ENCODE measurements around the gene SLC35B2.
A peak's percentile ranks its signal among the peaks of the same experiment; 100 is the strongest.

GRCh38 chr6:44237813-44238433 is 19.4 kb downstream of the SLC35B2 start:
- TF ChIP-seq POLR2AphosphoS5 (IDR thresholded peaks at IDR 0.05; ENCODE audit: low read depth, low read length) = peak; percentile 80
- TF ChIP-seq REST (IDR thresholded peaks at IDR 0.05; ENCODE audit: insufficient read depth in 1 of 2, low read depth in 2 of 2, low read length in 2 of 2) = no peak
- TF ChIP-seq SIN3A (IDR thresholded peaks at IDR 0.05; ENCODE audit: borderline replicate concordance, insufficient read depth, low read length) = no peak
- TF ChIP-seq TAF1 (IDR thresholded peaks at IDR 0.05; ENCODE audit: borderline replicate concordance, insufficient read depth, low read length) = no peak
- peak; percentile 85 for TF ChIP-seq FOXP2 (optimal IDR thresholded peaks at IDR 0.05; ENCODE audit: borderline replicate concordance, extremely low read depth, extremely low read length, insufficient read depth)

All from PFSK-1 (cell line).